HUES6 (cell line): Measurements from ENCODE around the gene ASMTL.

Experiments used
- H3K27ac ChIP-seq: 2 replicates; pipeline ENCODE4 v1.7.0; 2013; ENCODE audit warnings: low read depth, mild to moderate bottlenecking, low read length, inconsistent platforms
- H3K27me3 ChIP-seq: 2 replicates; pipeline ENCODE4 v1.6.1; 2013; ENCODE audit warnings: low read length; ENCODE audit not compliant: control insufficient read depth, insufficient read depth
- H3K36me3 ChIP-seq: 2 replicates; pipeline ENCODE4 v1.6.1; 2013; ENCODE audit warnings: low read length; ENCODE audit not compliant: control insufficient read depth, insufficient read depth
- H3K4me1 ChIP-seq: 2 replicates; pipeline ENCODE4 v1.6.1; 2013; ENCODE audit warnings: low read length; ENCODE audit not compliant: control insufficient read depth, insufficient read depth
- H3K4me3 ChIP-seq: 2 replicates; pipeline ENCODE4 v1.5.1; 2013; ENCODE audit warnings: low read depth, low read length
- H3K9ac ChIP-seq: one replicate; pipeline ENCODE4 v1.6.1; 2013; ENCODE audit warnings: mild to moderate bottlenecking, low read length
- H3K9me3 ChIP-seq: 2 replicates; pipeline ENCODE4 v1.6.1; 2013; ENCODE audit warnings: low read depth, low read length; ENCODE audit not compliant: control insufficient read depth, insufficient read depth

ASMTL gene

DNA sequence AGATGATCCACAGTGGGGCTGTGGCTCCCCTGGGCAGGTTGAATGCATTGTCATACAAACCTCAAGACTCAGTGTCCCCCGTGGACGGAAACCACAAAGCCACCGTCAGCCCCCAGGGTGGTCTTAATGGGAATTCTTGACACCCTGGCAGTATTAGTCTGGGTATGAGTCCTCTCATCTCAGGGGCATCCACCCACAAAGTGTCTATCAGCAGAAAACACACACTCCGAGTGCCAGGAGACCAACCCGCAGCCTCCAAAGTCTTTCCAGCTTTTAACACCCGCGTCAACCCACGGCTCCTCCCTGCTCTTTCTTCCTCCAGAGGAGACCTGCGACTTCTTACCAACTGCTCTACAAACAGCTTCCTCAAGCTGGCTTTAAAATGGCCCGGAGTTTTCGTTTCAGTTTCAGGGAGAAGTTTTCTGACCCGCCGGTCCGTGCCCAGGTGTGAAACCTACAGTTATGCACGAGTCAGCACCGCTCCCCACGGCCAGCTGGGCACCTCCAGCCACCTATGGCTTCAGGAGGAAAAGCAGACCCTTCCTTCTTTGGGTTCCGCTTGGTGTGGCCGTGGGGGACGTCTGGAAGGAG is 14.4 kb upstream of the ASMTL start:
- Histone ChIP-seq H3K4me1 (peaks cover 4% of the 10 kb centered on the region; the same call in 1 of the 2 replicates), H3K27me3 (peaks cover 60% of the 10 kb centered on the region), H3K9me3 (no peaks in the 10 kb centered on the region), H3K27ac (no peak overlapping the region), H3K36me3 (no peaks in the 10 kb centered on the region), H3K4me3 (no peak overlapping the region), H3K9ac (no peak overlapping the region)

GRCh38 chrX:1466232-1466661 is 13.5 kb upstream of the ASMTL start:
- H3K4me1 ChIP-seq = peaks cover 4% of the 10 kb centered on the region; the same call in 1 of the 2 replicates
- H3K4me3 ChIP-seq = peak overlapping the region; percentile 23; the same call in 1 of the 2 replicates
- H3K27ac ChIP-seq = no peak overlapping the region
- H3K9ac ChIP-seq = no peak overlapping the region
- H3K9me3 ChIP-seq = no peaks in the 10 kb centered on the region
- H3K36me3 ChIP-seq = no peaks in the 10 kb centered on the region
- H3K27me3 ChIP-seq = peaks cover 60% of the 10 kb centered on the region

DNA sequence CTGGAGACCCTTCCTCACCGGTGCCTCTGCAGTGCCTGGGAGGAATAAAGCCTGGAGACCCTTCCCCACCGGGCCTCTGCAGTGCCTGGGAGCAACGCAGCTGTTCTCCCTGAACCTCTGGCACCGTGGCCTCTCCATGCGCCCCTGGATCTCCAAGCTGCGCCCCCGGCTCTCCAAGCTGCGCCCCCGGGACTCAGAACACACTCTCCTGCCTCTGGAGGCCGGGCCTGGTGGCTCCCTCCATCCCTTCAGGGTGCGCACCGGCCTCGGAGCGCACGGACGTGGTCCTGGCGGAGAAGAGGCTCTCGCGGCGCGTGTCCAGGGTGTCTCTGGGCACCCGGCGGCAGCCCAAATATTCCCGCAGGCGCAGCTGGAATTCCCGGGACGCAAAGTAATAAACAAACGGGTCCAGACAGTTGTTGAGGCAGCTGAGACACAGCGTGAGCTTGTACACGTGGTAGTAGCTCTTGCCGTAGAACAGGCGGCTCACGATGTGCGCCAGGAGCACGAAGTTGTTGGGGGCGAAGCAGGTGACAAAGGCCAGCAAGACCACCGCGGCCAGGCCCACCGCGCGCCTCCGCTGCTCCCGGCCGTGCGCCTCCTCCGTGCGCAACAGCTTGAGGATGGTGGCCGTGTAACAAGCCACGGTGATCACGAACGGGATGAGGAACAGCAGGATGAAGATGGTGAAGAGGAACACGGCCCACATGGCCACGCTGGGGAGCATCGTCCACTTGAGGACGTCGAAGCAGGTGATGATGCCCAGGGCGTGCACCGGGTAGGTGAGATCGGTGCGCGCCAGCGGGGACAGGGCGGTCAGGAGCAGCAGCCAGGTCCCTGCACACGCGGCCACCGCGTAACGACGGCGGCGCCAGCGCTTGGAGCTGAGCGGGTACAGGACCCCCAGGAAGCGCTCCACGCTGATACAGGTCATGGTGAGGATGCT is 12.8 kb upstream of the ASMTL start:
- H3K9ac ChIP-seq = no peak overlapping the region
- no peaks in the 10 kb centered on the region for H3K36me3 ChIP-seq
- no peak overlapping the region for H3K27ac ChIP-seq
- peak overlapping the region; percentile 23; the same call in 1 of the 2 replicates for H3K4me3 ChIP-seq
- H3K9me3 ChIP-seq = no peaks in the 10 kb centered on the region
- peaks cover 4% of the 10 kb centered on the region; the same call in 1 of the 2 replicates for H3K4me1 ChIP-seq
- H3K27me3 ChIP-seq = peaks cover 60% of the 10 kb centered on the region

GRCh38 chrX:1464971-1465285 is 12.2 kb upstream of the ASMTL start:
- peaks cover 60% of the 10 kb centered on the region for H3K27me3 ChIP-seq
- peaks cover 4% of the 10 kb centered on the region; the same call in 1 of the 2 replicates for H3K4me1 ChIP-seq
- no peaks in the 10 kb centered on the region for H3K36me3 ChIP-seq
- no peak overlapping the region for H3K27ac ChIP-seq
- no peak overlapping the region for H3K4me3 ChIP-seq
- H3K9ac ChIP-seq = no peak overlapping the region
- no peaks in the 10 kb centered on the region for H3K9me3 ChIP-seq

DNA sequence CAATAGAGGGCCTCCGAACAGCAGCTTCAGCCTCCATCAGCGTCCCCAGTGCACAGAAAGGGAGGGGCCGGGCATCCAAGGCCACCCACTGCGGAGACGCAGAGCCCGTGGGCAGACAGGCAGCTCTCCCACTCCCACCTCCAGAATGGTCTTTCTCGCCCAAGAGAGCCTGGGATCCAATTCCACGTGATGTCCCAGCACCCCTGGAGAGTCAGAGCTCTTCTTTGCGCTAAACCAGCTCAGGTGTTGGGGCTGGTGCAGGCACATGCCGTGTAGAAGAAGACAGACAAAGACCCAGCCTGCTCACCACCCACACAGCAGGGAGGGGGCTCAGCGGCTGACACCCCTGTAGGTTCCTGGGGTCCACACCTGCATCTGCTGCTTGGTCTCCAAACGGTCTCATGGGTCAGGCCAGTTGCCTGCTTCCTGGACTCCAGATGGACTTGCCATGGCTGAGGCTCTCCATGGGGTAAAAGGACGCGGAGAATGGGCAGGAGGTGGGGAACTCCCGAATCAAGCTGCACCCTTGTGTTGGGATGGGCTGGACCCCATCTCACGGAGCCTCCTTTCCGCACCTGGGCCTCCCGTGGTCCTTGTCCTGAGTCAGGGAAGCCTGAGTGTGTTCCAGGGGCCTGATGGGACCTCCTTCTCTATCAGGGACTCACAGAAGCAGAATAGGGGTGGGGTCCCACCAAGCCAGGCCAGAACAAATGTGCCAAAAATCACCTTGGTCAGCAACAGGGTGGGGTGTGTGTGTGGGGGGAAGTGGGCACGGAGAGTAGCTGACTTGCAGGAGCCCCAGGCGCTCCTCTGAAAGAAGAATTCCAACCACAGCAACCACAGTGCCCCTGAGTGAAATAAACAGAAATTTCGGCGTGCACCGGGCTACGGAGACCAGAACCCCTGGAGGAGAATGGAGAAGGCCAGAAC is 11.6 kb upstream of the ASMTL start:
- H3K27me3 ChIP-seq = peaks cover 60% of the 10 kb centered on the region
- no peak overlapping the region for H3K4me3 ChIP-seq
- H3K4me1 ChIP-seq = peaks cover 4% of the 10 kb centered on the region; the same call in 1 of the 2 replicates
- no peaks in the 10 kb centered on the region for H3K36me3 ChIP-seq
- H3K27ac ChIP-seq = no peak overlapping the region
- H3K9me3 ChIP-seq = no peaks in the 10 kb centered on the region
- no peak overlapping the region for H3K9ac ChIP-seq

DNA sequence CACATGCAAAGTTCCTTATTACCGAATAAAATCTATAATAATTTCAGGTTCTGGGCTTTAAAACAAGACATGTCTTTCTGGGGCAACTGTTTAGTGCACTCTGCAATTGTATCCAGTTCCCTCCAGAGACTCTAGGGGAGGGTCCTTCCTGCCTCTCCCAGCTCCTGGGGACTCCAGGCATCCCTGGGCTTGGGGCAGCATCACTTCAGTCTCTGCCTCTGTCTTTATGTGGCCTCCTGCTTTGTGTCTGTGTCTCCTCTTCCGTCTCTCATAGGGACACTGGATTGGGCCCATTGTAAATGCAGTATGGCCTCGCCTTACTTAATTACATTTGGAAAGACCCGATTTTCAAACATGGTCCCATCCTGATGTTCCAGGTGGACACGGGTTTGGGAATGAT is 10.9 kb upstream of the ASMTL start:
- no peak overlapping the region for H3K27ac ChIP-seq
- no peaks in the 10 kb centered on the region for H3K9me3 ChIP-seq
- H3K27me3 ChIP-seq = peaks cover 60% of the 10 kb centered on the region
- H3K4me1 ChIP-seq = peaks cover 4% of the 10 kb centered on the region; the same call in 1 of the 2 replicates
- H3K4me3 ChIP-seq = no peak overlapping the region
- H3K9ac ChIP-seq = no peak overlapping the region
- no peaks in the 10 kb centered on the region for H3K36me3 ChIP-seq

- Histone ChIP-seq H3K27ac (no peak overlapping the region), H3K9me3 (no peaks in the 10 kb centered on the region), H3K9ac (no peak overlapping the region), H3K36me3 (no peaks in the 10 kb centered on the region), H3K4me1 (peaks cover 4% of the 10 kb centered on the region; the same call in 1 of the 2 replicates), H3K27me3 (peaks cover 54% of the 10 kb centered on the region), H3K4me3 (no peak overlapping the region)
Measured at GRCh38 chrX:1462596-1463251, 10.0 kb upstream of the ASMTL start.

GRCh38 chrX:1462110-1462509 is 9.4 kb upstream of the ASMTL start:
- Histone ChIP-seq H3K27me3 (peaks cover 48% of the 10 kb centered on the region), H3K4me1 (peaks cover 4% of the 10 kb centered on the region; the same call in 1 of the 2 replicates), H3K36me3 (no peaks in the 10 kb centered on the region), H3K4me3 (no peak overlapping the region), H3K27ac (no peak overlapping the region), H3K9me3 (no peaks in the 10 kb centered on the region), H3K9ac (no peak overlapping the region)

DNA sequence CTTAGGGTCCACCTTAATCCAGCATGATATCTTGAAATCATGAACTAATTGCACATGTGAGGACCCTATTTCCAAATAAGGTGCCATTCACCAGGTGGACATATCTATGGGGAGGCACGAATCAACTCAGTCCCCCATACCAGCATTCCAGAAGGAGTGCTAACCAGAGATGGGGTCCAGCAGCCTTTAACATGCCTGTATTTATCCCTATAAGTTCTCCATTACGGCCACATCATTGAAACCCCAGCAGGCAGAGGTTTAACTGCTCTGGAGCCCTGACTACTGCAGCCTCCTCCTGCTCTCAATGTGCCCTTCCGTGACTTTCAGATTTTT is 3.2 kb upstream of the ASMTL start:
- Histone ChIP-seq H3K27me3 (no peaks in the 10 kb centered on the region), H3K9me3 (no peaks in the 10 kb centered on the region), H3K4me1 (no peaks in the 10 kb centered on the region), H3K9ac (no peak overlapping the region), H3K27ac (no peak overlapping the region), H3K36me3 (no peaks in the 10 kb centered on the region), H3K4me3 (no peak overlapping the region)

DNA sequence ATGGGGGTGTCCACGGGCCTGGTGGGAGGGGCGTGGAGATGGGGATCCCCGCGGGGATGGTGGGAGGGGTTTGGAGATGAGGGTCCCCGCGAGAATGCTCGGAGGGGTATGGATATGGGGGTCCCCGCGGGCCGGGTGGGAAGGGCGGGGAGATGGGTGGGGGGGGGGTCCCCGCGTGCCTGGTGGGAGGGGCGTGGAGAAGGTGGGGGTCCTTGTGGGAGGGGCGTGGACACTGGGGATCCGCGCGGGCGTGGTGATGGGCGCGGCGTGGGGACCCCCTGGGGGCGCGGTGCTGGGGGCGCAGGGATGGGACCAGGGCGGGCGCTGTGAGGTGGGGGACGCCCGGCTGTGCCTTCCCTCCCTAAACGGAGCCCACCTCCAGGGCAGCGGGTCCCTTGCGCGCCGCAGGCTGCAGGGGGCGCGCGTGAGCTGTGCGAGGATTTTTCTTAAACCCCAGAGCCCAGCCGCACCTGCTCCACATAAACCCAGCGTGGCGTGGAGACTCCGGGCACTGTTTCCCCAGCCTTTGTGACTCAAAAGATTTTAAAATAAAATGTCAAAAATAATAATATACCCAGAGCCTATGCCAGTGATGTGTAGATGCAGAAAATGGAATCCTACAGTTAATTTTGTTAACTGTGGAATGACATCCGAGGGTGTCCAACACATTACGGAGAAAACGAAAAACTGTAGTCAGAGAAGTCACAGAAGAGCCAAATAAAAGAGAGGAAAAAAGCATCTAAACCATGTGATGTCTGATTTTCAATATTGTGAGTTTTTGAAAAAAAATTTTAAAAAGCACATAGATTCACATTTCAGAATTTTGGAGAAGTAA is 1.5 kb upstream of the ASMTL start:
- Histone ChIP-seq H3K4me3 (peak overlapping the region; percentile 29; the same call in 1 of the 2 replicates), H3K27me3 (no peaks in the 10 kb centered on the region), H3K9me3 (peaks cover 10% of the 10 kb centered on the region), H3K36me3 (peaks cover 5% of the 10 kb centered on the region; the same call in 1 of the 2 replicates), H3K27ac (no peak overlapping the region), H3K4me1 (no peaks in the 10 kb centered on the region), H3K9ac (no peak overlapping the region)
